Activated CD8-positive, alpha-beta memory T cell treated with anti-CD3 and anti-CD28 coated beads, Interleukin-2, amount 10 ng/mL, durations not matched to agents 7 days and 5 days (primary cell): ENCODE data around the gene KLF3. TPM values are rescaled to one million over a fixed set of nuclear protein-coding genes. Genes with fewer than 3 reads are reported as not detected.

Source experiments
- ATAC-seq: fragments of 150-1000 bp; cut with Tn5 transposase; one replicate; pipeline ENCODE4 v1.10.0; 2021; ENCODE audit warnings: moderate library complexity
- CTCF ChIA-PET: fragments of 350-600 bp; sonication (Branson Sonifier 250); formaldehyde crosslinking; loops from one replicate; lab custom pipeline; 2021; ENCODE audit warnings: antibody characterized with exemption; lab: Charles Lee
- DNase-seq: peaks from one replicate; pipeline ENCODE4 v3.0.0-alpha.2; 2020
- H3K27ac Mint-ChIP-seq: one replicate; pipeline ENCODE4 v1.8.0; 2021; ENCODE audit warnings: mild to moderate bottlenecking, mixed read lengths
- H3K27me3 Mint-ChIP-seq: one replicate; pipeline ENCODE4 v1.8.0; 2021; ENCODE audit warnings: mixed read lengths
- H3K36me3 Mint-ChIP-seq: one replicate; pipeline ENCODE4 v1.8.0; 2021; ENCODE audit warnings: mild to moderate bottlenecking, mixed read lengths
- H3K4me1 Mint-ChIP-seq: one replicate; pipeline ENCODE4 v1.8.0; 2021; ENCODE audit warnings: mixed read lengths
- H3K4me3 Mint-ChIP-seq: one replicate; pipeline ENCODE4 v1.8.0; 2021; ENCODE audit warnings: mild to moderate bottlenecking, moderate library complexity, mixed read lengths
- H3K9me3 Mint-ChIP-seq: one replicate; pipeline ENCODE4 v1.8.0; 2022; ENCODE audit warnings: low read depth, mixed read lengths
- total RNA-seq, 2 experiments: library from RNA; stranded (reverse); gene quantifications; one replicate each; pipeline ENCODE4 v1.2.3, GENCODE V29; 2021

KLF3 gene
- total RNA-seq, 2 experiments from 2014 or later = 2.6 to 3.5 TPM

DNA sequence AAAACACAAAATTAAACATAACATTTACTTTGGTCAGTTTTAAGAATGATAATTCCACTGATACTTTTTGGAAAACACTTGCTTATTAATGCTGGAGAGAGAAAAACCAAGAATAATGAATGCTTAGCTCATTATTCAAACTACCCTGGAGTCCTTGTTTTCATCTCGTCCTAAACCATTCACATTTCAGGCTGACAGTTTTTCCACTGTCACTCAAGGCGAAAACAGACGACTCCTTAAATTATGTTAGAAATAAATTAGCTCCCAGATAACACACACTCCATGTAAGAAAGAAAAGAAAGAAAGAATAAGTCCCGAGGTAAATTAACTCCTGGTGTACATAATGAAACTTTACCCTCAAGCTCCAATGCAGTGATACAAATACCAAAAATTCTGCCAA, 85.3 kb downstream of the KLF3 start:
- ATAC-seq (no peak), DNase-seq (no peak)
- peaks cover 16% of the 10 kb centered on the region for H3K36me3 Mint-ChIP-seq
- CTCF ChIA-PET = interaction anchor here (2.1 kb wide), 1 partner anchor 10 kb away, joined by 6 read pairs; no protein-coding TSS in a partner anchor
- peaks cover 12% of the 10 kb centered on the region for H3K9me3 Mint-ChIP-seq
- peaks cover 13% of the 10 kb centered on the region for H3K4me1 Mint-ChIP-seq
- H3K27ac Mint-ChIP-seq = no peak overlapping the region
- H3K27me3 Mint-ChIP-seq = peaks cover 8% of the 10 kb centered on the region
- H3K4me3 Mint-ChIP-seq = no peak overlapping the region

Other genes with a start within 250 kb of the KLF3 start
- under 1 TPM in 1 of 2 experiments, not detected in 1; 0.09 TPM for gene TLR10, start 118.8 kb downstream of the KLF3 start, total RNA-seq
- gene TLR1, start 140.6 kb downstream of the KLF3 start, total RNA-seq = 1 to 10 TPM; 3.2 to 5.3 TPM
- 1 to 10 TPM in 1 of 2 experiments, under 1 TPM in 1; 0.77 to 1.3 TPM for gene TLR6, start 192.6 kb downstream of the KLF3 start, total RNA-seq
- under 1 TPM in 1 of 2 experiments, not detected in 1; 0.40 TPM for gene FAM114A1, start 203.6 kb downstream of the KLF3 start, total RNA-seq